Measurements from ENCODE around the gene RBM47.
"Not testable (repeated sequence)": the region's sequence is repeated elsewhere in the genome, so short reads cannot be mapped to it uniquely, and the experiment has no call there.

RBM47 gene

DNA sequence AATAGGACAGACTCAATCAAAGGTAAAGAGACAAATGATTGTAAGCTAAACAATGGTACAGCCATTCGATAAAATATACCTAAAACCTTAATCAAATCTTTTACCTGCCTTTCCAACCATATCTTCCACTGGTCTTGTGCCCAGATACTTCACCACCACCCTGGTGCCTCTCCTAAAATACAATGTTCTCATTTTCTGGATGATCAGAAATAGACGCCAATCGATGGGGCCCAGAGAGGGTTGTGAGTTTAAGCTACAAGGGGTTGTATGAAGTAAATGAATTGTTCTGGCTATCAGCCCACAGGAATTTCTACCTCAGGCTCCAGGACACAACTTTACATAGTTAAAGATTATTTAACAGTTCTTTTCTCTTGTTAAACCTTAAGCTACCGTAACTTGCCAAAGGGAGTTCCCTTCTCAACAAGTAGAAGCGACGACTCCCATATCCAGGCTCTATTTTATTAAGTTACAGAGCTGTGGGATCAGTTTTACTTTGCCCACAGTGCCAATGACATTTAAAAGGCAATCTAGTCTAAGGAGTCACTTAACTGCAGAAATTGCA, 195.5 kb downstream of the RBM47 start:
- no peak for DNase-seq

DNA sequence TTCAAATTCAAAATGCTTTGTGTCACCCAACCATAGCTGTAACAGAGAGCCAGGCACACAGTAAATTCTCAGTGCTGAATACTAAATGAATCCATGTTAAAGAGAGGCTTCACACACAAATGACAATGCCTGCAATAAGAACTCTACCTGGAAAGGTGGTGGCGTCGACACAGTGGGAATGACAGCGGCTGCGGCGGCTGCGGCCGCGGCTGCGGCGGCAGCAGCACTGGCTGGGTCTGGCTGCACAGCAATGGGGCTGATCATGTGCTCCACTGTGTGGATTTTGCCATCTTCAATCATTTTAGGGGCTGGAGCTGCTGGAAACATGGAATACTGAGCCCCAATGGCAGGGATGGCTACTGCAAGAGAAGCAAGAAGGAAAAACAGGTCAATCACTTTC, 197.2 kb downstream of the RBM47 start:
- no peak for DNase-seq

DNA sequence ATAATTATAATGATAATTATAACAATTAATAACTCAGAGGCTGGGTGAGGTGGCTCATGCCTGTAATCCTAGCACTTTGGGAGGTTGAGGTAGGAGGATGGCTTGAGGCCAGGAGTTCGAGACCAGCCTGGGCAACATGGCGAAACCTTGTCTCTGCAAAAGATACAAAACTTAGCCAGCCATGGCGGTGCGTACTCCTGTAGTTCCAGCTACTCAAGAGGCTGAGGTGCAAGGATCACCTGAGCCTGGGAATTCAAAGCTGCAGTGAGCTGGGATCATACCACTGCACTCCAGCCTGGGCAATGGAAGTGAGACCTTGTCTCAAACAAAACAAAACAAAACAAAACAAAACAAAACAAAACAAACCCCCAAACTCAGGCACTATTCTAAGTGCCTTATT, 201.8 kb downstream of the RBM47 start:
- not testable (repeated sequence) for DNase-seq

DNA sequence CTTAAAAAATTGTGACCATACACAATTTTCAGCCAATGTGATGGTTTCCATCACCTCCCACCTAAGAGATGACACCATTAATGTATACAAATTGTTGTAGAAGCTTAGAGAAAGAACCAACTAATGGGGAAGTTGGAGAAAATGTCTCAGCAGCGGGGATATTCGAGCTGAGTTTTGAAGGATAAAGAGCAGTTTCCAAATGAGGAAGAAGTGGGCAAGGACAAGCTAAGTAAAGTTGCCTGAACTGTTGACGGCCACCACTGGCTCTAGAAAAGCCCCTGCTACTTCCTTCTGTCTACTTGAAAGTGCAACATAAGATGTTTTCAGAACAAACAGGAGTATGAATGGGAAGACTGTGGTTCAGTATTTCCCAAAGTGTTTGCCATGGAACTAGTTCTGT, 202.5 kb downstream of the RBM47 start:
- no peak for DNase-seq

DNA sequence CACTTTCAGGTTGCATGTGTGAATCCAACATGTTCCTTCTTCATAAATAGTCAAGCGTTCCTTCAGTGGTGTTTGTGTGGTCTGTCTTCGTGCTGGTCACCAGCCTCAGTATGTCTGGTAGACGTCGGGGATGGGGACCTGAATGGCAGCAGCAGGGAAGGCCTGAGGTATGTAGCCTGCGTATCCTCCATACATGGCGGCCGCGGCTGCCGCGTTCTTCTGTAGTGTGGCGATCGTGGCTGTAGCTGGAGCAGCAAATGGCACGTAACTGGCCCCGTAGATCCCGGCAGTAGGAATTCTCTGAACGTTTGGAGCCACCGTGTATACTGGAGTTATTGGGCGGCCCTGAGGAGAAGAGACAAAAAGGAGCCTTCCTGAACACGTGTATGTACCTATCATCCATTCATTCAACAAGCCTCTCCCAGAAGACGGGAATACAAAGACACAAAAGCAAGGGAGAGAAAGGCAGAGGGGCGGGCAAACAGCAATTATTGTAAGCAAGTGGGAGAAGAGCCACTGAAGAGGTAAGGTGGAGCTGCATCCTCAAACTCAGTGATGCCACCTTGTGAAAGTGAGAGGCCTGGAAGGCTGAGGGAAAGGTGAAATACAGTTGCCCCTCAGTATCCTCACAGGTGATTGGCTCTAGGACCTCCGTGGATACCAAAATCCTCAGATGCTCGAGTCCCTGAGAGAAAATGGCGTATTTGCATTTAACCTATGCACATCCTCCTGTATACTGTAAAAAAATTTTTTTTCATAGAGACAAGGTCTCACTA, 203.7 kb downstream of the RBM47 start:
- DNase-seq = no peak

DNA sequence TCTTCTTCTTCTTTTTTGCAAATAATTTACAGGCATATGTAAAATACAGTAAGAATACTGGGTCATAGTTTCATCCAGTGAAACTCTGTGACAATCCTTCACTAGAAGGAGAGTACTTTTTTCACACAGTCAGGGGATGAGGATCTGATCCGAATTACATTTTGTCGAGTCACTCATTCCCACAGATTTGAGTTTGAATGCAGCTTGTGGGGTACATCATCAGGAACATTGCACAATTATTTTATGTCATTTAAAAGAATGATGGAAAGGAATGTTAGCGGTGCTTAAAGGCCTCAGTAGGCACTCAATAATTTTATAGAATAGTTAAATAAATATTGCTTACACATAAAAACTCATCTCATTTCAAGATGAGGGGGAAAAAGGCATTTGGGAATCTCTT, 205.9 kb downstream of the RBM47 start:
- no peak for DNase-seq

DNA sequence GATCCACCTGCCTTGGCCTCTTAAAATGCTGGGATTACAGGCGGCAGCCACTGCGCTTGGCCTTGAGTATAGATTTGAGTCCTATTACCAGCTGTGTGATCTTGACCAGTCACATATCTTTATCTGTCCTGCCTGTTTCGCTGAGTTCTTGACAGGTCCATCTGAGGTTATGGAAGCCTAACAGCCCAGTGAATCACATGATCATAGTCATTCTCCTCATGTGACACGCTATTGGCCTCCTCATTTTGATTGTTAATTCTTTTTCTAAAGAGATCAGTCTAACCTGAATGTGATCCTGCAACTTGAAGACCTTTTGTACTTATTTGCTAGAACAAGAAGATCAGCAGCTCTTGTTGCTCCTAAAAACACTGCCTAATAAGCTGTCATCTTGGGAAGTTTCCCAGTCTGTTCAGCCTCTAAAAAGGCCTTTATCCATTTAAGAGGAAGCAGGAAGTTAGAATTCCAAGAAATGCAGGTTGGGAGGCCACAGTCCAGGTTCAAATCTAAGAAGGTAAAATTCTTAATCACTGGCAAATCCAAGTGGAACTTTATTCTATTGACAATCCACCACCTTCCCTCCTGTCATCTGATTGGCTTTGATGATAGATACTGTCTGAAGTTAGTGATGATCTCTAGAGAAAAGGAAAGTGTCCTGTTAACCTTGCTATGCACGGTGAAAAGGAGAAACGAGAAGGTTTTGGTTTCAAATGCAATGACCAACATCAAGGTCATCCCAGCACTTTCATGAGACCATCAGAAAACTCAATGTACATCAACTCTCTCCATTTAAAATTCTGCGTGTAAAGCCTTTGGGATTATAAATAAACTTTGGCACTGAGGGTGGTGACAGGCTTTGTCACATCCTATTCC, 207.6 kb downstream of the RBM47 start:
- DNase-seq = no peak

DNA sequence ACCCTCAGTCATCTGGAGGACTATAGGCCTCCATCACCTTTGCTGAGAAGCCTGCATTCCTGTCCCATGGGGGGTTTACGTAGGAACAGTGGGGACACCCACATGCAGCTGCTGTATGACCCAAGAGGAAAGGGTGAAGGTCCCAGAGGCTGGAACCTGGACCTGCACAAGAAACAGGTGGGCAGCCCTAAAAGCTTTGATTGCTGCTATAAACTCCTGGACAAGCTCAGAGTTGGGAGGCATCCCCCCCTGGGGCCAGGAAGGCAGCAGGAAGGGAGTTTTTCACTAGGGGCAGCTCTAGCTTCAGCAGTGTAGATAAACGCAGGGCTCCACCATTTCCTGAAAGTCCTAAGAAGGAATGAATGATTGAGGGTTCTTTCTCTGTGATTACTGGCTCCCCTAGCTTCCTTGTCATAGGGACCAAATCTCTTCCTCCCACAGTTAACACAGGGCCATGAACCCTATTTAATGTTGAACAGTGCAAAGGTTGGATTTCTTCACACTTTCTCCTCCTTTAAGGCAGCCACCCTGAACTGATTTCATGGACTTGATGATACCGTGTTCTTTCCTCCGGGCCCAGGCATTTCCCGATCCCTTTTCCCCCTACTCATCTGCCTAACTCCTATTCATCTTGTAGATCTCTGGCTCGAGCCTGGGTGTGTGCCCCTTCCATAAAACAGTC, 210.3 kb downstream of the RBM47 start:
- no peak for DNase-seq

DNA sequence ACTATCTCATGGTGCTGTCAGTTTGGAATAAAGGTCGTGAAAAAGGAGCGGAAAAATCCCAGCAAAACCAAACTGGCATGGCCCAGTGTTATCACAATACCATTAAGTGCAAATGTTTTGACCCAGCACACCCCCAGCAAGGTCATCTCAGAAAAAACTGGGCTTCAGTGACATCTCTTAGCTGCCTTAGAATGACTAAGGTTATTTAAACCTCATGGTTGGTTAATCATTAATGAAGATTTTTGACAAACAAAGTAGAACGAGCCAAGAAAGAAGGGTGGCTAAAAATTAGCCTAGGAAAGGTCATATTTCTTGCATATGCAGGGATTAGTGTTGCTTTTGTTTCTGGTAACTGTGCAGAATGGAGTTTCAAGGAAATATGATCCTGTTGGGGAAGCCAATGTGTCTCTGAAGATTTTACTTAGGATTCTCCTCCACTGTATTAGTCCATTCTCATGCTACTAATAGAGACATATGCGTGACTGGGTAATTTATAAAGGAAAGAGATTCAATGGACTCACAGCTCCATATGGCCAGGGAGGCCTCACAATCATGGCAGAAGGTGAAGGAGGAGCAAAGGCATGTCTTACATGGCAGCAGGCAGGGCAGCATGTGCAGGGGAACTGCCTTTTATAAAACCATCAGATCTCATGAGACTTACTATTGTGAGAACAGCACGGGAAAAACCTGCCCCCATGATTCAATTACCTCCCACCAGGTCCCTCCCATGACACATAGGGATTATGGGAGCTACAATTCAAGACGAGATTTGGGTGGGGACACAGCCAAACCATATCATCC, 211.0 kb downstream of the RBM47 start:
- no peak for DNase-seq

DNA sequence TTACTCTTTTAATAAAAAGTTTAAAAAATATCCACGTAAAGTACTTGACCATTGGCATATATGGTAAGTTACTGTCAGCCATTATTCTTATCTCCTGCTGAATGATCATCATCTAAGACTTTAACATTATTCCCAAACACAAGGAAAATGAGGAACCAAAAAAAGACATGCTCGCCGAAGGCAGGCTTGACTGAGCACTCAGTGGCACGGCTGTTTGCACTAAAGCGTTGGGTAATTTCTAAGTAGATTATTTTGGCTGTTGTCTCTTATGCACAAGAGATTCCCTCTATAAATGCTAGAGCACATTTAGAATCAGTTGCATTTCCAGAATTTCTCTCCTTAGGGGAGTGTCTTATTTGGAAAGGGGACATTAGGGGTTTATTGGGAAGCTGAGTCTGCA, 211.7 kb downstream of the RBM47 start:
- no peak for DNase-seq

DNA sequence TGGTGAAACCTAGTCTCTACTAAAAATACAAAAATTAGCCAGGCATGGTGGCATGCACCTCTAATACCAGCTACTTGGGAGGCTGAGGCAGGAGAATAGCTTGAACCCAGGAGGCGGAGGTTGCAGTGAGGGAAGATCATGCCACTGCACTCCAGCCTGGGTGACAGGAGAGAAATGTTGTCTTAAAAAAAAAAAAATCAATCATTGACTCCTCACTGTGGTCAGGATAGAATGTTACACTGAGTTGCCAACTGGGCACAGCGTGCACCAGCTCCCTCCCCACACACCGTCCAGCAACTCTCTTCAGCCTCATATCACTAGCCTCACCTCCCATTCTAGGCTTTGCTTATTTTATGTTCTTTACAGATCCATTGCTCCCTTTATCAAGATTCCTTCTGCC, 215.0 kb downstream of the RBM47 start:
- DNase-seq = no peak

DNA sequence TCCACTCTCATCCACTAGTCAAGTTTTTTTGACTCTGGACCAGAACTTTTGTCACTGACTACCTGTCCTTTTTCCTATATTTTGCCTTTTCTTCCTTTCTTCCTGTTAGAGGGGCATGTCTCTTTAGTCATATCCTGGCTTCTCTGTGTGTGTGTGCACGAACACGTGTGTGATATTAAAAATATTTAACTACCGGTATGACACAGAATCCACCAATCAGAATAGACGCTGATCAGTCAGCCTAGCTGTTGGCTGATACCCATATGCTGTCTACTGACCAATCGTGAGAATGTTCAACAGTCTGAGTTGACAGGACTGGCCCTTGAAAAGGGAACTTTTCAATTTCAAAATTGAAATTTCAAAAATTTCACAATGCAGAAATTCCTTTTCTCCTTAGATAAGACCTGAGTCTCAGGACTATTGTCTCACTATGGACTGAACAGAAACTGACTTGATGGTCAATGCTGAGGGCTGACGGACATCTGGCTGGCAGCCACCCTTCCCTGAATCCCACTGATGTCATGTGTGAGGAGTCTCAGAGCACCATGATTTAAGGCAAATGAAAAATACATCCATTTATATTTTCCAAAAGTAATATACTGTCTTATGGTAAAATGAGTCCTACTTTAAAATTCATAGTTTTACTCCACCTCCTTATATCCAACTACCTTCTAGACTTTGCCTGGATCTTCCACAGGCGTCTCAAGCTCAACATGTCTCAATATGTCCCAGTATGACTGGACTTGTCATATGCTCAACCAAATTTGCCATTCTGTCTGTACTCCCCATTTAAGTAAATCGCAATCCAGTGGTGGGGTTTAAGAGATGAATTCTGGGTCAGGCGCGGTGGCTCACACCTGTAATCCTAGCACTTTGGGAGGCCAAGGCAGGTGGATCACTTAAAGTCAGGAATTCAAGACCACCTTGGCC, 216.5 kb downstream of the RBM47 start:
- DNase-seq = no peak

DNA sequence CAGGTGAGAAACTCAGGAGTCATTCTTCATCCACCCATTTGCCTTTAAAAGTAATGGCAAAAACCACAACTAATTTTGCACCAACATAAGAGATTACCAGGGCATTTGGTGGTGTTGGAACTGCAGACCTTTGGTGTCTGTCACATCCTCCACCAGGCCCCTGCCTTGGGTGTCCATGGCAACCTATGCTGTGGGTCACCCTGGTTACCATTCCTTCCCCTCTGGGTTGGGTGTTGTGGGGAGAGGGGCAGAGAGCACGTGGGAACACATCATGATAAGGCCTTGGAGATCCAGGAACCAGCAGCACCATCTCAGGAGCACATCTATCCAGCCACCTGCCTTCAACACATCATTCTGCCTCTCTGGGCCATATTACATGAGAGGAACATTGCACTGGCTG, 217.3 kb downstream of the RBM47 start:
- no peak for DNase-seq

DNA sequence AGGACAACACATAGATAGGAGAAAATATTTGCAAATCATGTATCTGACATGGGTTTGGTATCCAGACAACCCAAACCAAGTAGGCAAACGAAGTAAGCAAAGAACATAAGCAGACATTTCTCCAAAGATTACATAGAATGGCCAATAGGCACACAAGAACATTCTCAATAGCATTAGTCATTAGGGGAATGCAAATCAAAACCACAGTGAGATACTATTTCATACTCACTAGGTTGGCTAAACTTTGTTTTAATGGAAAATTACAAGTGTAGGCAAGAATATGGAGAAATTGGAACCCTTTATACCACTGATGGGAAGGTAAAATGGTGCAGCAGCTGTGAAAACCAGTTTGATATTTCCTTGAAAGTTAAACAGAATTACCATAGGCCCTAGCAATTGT, 219.8 kb downstream of the RBM47 start:
- no peak for DNase-seq

DNA sequence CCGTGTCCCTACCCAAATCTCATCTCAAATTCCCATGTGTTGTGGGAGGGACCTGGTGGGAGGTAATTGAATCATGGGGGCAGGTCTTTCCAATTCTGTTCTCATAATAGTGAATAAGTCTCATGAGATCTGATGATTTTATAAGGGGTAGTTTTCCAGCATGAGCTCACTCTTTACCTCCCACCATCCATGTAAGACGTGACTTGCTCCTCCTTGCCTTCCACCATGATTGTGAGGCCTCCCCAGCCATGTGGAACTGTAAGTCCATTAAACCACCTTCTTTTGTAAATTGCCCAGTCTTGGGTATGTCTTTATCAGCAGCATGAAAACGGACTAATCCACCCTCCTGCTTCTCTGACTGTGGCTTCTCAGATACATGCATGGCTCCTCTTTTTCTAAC, 222.2 kb downstream of the RBM47 start:
- DNase-seq = not testable (repeated sequence)

DNA sequence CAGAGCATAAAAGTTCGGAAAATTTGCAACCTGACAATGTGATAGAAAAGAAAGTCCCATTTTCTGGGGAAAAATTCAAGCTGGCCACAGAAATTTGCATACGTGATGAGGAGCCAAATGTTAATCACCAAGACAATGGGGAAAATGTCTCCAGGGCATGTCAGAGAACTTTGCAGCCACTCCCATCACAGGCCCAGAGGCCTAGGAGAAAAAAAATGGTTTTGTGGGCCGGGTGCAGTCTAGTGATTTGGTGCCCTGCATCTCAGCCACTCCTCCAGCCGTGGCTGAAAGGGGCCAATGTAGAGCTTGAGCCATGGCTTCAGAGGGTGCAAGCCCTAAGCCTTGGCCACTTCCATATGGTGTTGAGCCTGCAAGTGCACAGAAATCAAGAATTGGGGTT, 223.3 kb downstream of the RBM47 start:
- no peak for DNase-seq

DNA sequence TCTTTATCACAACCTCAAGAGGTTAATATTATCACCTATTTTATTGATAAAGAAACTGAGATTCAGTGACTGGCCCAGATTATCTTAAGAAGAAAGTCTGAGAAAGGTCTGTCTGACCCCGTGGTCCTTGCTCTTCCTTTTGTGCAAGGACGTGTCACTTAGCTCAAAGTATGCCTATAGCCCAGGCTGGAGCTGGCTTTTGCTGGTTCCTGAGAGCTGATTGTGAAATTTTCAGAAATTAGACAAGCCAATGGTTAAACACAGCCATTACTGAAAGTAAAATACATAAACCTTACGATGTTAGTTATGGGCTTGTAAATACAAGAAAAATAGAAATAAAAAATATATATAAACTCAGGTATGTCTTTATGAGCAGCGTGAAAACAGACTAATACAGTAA, 224.5 kb downstream of the RBM47 start:
- no peak for DNase-seq

DNA sequence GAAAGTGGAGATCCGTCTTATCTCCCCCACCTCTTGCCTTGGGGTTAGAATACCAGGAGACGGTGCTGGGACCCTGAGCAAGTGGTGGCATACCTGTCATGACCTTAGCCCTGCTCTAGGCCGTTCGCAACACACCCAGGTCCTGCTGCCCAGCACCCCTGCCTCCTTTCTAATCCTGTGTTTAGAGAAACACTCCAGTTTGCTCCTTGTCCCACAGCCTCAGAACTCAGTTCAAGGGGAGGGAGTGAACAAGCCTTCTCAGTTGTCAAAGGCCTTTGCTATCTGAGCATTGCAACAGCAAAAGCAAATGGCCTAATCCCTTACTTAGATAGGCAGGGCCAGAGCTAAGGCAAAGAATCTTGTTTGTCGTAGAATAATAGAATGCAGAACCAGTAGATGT, 226.6 kb downstream of the RBM47 start:
- no peak for DNase-seq

DNA sequence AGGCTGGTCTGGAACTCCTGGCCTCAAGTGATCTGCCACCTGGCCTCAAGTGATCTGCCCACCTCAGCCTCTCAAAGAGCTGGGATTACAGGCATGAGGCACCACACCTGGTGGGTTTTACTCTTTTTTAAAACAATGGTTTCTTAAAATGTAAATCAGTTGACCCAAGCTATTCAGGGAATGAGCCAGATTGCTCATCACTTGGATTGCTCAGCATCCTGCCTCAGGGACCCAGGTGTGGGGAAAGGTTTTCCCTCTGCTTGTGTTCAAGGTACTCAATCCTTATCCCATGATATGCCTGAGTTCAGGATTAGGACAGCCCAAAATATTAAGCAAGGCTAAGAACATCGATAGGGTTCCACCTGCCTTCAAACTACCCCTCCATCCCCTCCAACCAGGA, 227.1 kb downstream of the RBM47 start:
- no peak for DNase-seq

DNA sequence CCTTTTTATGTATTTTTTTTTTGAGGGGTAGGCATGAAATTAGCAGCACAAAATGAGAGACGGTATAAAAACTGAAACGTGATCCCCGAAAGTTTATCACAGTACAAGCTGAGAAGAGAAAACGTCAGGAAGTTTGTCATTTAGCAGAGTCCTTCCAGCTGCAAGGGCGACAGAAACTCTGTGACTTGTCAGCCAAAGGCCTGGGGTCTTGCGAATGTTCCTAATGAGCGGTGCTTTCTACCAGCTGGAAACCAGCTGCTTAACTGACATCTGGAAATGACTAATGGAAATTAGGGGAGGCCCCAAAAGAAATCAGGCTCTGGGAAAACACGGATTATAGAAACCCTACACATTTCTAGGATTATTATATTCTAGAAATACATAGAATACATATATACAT, 228.0 kb downstream of the RBM47 start:
- no peak for DNase-seq

DNA sequence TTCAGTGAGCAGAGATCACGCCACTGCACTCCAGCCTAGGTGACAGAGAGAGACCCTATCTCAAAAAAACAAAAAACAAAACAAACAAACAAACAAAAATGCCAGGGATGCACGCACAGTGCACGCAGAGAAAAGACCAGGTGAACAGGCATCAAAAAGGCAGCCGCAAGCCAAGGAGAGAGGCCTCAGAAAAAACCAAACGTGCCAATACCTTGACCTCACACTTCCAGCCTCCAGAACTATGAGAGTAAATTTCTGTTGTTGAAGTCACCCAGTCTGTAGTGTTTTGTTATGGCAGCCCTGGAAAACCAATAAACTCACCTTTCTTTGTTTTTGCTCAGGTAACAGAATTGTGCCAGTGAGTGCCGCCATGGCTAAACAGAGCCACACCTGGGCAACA, 228.6 kb downstream of the RBM47 start:
- no peak for DNase-seq
